Measurements from ENCODE around the gene GTPBP10.
"Not testable (repeated sequence)": the region's sequence is repeated elsewhere in the genome, so short reads cannot be mapped to it uniquely, and the experiment has no call there.

GTPBP10 gene

GRCh38 chr7:90346336-90347125 lies at the start of gene GTPBP10:
TSS of gene GTPBP10 (plus strand) at chr7:90346716. CDS start at chr7:90346742, 26 bp downstream.
- DNase-seq, result peak; percentile 95

- no peak for DNase-seq
These were observed 48.1 kb upstream of the GTPBP10 start for GRCh38 chr7:90298145-90299038.

GRCh38 chr7:90303241-90303640 lies 43.3 kb upstream of the GTPBP10 start:
- DNase-seq, result no peak

- DNase-seq, result no peak
These were observed 36.6 kb upstream of the GTPBP10 start for GRCh38 chr7:90309872-90310271.

GRCh38 chr7:90311175-90311574 lies 35.3 kb upstream of the GTPBP10 start:
- no peak for DNase-seq

- no peak for DNase-seq
These were observed 33.8 kb upstream of the GTPBP10 start for GRCh38 chr7:90312745-90313144.

DNA sequence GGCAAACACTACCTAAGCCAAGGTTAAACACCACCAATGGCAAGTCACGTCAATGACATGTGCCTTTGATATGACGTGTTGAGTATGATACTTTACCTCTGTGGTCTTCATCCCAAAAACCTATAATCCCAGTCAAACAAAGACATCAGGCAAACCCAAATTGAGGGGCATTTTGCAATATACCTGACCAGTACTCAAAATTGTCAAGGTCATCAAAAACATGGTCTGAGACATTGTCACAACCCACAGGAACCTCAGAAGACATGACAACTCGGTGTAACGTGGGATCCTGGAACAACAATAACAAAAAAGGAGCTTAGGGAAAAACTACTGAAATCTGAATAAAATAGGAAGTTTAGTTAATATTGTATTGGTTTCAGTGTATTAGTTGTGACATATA lies 32.6 kb upstream of the GTPBP10 start:
- no peak for DNase-seq

GRCh38 chr7:90320014-90320413 lies 26.5 kb upstream of the GTPBP10 start:
- DNase-seq, result no peak

DNA sequence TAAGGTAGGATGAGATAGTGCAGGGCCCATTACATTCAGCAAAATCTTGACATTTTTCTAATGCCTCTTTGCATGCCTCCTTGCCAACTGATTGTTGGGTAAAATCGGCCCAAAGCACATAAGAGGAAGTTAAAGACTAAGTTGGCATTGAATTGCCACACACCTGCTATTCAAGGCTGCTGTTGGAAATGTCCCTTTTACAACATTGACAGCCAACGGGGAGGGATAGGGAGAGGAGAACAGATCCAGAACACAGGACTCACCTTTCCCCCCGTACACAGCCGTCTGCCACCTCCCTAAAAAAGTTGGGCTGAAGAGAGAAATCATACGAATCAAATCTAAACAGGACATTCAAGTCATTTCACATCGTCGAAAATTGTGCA lies 26.1 kb upstream of the GTPBP10 start:
- DNase-seq, result no peak

DNA sequence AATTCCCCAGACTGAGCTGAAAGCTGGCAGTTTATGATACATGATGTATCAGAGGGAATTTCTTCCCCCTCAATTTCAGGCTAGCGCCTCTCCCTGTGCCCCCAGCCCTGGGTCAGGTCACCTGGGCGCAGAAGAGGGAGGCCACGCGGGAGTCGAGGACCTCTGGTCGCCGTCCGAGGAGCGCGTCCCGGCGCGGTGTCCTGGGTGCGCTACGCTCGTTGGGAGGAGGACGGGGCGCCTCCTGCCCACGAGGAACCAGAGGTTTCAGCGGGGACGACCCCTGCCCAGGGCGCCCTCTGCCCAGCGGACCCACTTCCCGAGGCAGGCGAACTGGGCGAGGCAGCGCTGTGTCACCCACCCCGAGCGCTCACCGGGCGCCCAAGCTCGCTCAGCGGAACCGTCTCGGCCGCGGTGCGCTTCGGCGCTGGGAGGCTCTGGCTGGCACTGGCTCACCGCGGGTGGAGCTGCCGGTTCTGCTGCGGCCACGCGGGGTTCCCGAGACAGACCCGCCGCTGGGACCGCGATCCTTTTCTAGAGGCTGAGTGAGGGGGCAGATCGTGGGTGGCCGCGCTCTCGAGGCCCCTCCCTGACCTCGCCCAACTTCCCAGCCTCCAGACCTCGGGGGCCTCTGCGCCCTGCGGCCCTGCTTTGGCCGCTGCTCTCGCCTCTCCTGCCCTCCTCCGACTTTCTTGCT lies 25.6 kb upstream of the GTPBP10 start, which contains the start of gene FAM237B:
Gene FAM237B, minus strand, starts transcription at position 504 of the 694 bp plus-strand sequence. CDS start 1,556 bp downstream, outside the sequence.
- no peak for DNase-seq

GRCh38 chr7:90322837-90323236 lies 23.7 kb upstream of the GTPBP10 start:
- no peak for DNase-seq

DNA sequence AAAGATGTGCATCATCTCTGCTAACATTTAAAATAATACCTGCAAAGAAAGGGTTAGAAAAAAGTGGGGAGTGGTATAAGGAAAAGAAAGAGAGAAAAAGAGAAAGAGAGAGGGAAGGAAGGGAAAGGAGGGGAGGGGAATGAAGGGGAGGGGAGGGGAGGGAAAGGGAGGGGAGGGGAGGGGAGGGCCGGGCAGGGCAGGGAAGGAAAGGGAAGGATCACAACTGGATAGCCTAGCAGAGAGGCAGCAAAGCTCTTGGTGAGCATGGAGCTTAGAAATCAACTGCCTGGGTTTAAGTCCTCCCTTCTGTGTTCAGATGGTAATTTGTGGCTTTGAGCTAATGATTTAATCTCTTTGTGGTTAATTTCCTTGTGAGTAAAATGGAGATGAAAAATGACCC lies 20.0 kb upstream of the GTPBP10 start:
- no peak for DNase-seq

DNA sequence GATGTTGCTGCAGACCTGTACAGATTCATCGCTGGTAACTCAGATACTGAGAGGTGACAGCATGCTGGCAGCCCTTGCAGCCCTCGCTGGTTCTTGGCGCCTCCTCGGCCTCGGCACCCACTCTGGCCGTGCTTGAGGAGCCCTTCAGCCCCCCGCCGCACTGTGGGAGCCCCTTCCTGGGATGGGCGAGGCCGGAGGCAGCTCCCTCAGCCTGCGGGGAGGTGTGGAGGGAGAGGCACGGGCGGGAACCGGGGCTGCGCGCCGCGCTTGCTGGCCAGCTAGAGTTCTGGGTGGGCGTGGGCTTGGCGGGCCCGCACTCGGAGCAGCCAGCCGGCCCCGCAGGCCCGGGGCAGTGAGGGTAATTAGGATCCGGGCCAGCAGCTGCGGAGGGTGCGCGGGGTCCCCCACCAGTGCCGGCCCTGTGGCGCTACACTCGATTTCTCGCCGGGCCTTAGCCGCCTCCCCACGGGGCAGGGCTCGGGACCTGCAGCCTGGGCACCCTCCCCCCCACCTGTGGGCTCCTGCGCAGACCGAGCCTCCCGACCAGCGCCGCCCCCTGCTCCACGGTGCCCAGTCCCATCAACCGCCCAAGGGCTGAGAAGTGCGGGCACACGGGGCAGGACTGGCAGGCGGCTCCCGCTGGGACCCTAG lies 12.2 kb upstream of the GTPBP10 start:
- no peak for DNase-seq

DNA sequence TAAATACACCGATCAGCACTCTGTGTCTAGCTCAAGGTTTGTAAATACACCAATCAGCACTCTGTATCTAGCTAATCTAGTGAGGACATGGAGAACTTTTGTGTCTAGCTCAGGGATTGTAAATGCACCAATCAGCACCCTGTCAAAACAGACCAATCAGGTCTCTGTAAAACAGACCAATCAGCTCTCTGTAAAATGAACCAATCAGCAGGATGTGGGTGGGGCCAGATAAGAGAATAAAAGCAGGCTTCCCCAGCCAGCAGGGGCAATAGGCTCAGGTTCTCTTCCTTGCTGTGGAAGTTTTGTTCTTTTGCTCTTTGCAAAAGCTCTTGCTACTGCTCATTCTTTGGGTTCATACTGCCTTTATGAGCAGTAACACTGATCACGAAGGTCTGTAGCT lies 11.6 kb upstream of the GTPBP10 start:
- DNase-seq, result not testable (repeated sequence)

DNA sequence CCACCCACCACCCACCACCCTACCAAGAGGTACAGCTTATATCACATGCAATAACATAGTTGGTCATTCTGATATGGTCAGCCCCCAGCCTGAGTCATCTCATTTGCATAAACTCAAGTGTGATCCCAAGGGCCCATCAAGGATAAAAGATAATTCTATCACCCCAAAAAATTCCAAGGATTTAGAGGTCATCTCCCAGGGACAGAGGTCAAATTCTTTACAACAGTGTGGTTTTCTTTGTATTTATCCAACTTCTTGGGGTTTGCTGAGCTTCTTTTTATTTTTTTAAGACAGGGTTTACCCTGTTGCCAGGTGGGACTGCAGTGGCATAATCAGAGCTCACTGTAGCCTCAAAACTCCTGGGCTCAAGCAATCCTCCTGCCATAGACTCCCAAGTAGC lies 9.4 kb upstream of the GTPBP10 start:
- DNase-seq, result no peak

- no peak for DNase-seq
These were observed 1.5 kb upstream of the GTPBP10 start for GRCh38 chr7:90345016-90345415.

DNA sequence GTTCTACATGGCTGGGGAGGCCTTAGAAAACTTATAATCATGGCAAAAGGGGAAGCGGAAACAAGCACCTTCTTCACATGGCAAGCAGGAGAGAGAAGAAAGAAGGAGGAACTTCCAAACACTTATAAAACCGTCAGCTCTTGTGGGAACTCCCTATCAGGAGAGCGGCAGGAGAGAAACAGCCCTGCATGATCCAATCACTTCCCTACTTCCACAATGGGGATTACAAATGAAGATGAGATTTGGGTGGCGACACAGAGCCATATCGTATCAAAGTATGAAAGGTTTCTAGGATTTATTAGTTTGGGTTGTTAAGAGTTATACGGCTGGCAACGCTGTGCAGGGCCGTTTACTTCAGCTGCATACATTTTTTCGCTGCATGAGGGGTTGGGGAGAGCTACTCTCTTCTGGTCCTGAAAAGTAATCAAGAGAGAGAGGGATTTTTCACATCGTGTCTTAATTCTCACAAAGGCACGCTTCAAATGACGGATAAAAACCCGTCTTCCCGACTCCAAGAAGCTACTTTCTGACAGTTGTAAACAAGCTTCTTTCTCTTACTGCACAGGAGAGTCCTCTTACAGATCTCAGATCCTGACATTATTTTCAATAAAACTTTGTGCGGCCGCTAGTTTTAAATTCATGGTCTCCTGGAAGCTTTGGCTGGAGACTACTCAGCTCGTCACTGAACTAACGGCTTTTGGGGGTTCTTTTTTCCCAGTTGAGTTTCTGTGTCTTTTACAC lies 751 bp upstream of the GTPBP10 start:
- no peak for DNase-seq

GRCh38 chr7:90347759-90348158 lies 1.2 kb downstream of the GTPBP10 start:
- no peak for DNase-seq

DNA sequence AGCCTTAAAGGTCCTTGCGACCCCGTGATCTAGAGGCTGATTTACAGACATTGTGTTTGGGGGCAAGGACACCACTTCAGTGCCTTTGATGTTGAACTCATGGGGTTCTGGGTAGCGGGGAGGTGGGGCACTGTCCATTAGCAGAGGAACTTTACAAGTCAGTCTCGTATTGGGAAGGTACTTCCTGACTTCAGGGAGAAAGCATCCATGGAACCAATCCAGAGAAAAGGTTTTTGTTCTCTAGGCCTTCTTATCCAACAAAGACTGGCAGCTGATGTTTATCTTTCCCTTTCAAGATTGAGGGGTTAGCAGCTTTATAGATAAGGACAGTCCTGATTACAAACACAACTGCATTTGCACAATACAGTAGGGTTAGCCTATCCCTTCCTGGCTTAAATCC lies 2.8 kb downstream of the GTPBP10 start:
- DNase-seq, result no peak

DNA sequence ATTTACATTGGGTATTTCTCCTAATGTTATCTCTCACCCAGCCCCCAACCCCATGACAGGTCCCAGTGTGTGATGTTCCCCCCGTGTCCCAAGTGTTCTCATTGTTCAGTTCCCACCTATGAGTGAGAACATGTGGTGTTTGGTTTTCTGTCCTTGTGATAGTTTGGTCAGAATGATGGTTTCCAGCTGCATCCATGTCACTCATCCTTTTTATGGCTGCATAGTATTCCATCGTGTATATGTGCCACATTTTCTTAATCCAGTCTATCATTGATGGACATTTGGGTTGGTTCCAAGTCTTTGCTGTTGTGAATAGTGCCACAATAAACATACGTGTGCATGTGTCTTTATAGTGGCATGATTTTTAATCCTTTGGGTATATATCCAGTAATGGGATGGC lies 3.5 kb downstream of the GTPBP10 start:
- not testable (repeated sequence) for DNase-seq

- DNase-seq, result no peak
These were observed 5.5 kb downstream of the GTPBP10 start for GRCh38 chr7:90351987-90352386.

GRCh38 chr7:90383422-90383821 lies 36.9 kb downstream of the GTPBP10 start:
- no peak for DNase-seq

Measured in CD4-positive, alpha-beta T cell treated with Interleukin-15 for 1 hour (primary cell).